ENCODE results near the gene DKC1. TPM values are rescaled to one million over a fixed set of nuclear protein-coding genes. Genes with fewer than 3 reads are reported as not detected.

Gene DKC1
- total and polyA plus RNA-seq, 2 experiments from 2014 or later = 27.8 to 38.9 TPM

DNA sequence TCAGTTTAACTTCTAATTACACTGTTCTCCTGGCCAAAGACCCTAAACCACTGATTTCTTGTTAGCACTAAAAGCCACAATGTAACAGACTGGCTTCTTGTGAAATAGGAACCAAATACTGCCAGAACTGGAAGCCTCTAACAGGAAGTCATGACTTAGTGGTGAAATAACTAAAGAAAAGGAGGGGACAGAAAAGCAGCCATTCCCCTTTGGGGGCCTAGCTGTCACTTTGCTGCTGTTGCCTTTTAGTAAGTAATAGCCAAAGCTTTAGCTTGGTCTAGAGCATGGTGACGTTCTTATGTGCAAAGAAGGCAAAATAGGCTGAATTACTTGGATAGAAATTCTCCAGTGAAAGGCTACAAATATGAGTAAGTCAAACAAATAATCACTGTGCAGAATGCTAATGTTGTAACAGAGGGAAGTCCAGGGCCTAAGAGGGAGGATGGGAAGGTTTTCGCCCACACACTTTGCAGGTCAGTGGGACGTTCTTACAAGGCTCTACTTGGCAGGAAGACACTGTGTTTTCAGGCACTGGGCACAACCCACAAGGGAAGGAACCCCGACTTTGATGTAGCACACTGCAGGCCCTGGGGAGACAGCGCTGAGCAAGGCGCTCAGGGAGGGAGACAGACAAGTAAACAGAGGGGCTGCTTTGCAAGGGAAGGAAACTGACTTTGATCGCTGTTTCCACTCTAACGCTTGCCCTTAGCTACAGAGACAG, 28.4 kb upstream of the DKC1 start:
- H3K9me3 ChIP-seq (ENCODE audit: low read depth) = no peaks in the 10 kb centered on the region
- 65% methylated on average over 8 of the region's 8 CpGs for WGBS (ENCODE audit: low lambda C conversion rate, missing lambda C conversion rate)
- no peak overlapping the region for H3K4me2 ChIP-seq
- H3K9me2 ChIP-seq (replicated peaks; ENCODE audit: insufficient read depth) = no peaks in the 10 kb centered on the region
- no peak overlapping the region for H3K4me3 ChIP-seq
- no peaks in the 10 kb centered on the region for H4K20me1 ChIP-seq (ENCODE audit: insufficient read depth, poor library complexity, severe bottlenecking)
- TF ChIP-seq EZH2phosphoT487 (IDR thresholded peaks at IDR 0.05; ENCODE audit: low read depth, severe bottlenecking, unreplicated experiment) (no peak), EZH2 (IDR thresholded peaks at IDR 0.05; ENCODE audit: borderline replicate concordance) (no peak)
- TF ChIP-seq, protein P1, sequence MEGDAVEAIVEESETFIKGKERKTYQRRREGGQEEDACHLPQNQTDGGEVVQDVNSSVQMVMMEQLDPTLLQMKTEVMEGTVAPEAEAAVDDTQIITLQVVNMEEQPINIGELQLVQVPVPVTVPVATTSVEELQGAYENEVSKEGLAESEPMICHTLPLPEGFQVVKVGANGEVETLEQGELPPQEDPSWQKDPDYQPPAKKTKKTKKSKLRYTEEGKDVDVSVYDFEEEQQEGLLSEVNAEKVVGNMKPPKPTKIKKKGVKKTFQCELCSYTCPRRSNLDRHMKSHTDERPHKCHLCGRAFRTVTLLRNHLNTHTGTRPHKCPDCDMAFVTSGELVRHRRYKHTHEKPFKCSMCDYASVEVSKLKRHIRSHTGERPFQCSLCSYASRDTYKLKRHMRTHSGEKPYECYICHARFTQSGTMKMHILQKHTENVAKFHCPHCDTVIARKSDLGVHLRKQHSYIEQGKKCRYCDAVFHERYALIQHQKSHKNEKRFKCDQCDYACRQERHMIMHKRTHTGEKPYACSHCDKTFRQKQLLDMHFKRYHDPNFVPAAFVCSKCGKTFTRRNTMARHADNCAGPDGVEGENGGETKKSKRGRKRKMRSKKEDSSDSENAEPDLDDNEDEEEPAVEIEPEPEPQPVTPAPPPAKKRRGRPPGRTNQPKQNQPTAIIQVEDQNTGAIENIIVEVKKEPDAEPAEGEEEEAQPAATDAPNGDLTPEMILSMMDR (IDR thresholded peaks at IDR 0.05; ENCODE audit: poor library complexity) = no peak
- peaks cover 8% of the 10 kb centered on the region for H3K4me1 ChIP-seq (ENCODE audit: insufficient read depth)
- DNase-seq (ENCODE audit: low spot score) = no peak
- H3K36me3 ChIP-seq (replicated peaks; ENCODE audit: insufficient read depth, low read depth) = no peaks in the 10 kb centered on the region
- peak overlapping the region; percentile 65 for H3K27ac ChIP-seq
- no peak overlapping the region for H2AFZ ChIP-seq
- no peaks in the 10 kb centered on the region for H3K27me3 ChIP-seq
- H3K79me2 ChIP-seq = no peaks in the 10 kb centered on the region

- H3K27ac ChIP-seq = peak overlapping the region; percentile 74
- H3K9me3 ChIP-seq (ENCODE audit: low read depth) = no peaks in the 10 kb centered on the region
- 76% methylated on average over 7 of the region's 7 CpGs for WGBS (ENCODE audit: low lambda C conversion rate, missing lambda C conversion rate)
- no peaks in the 10 kb centered on the region for H3K36me3 ChIP-seq (replicated peaks; ENCODE audit: insufficient read depth, low read depth)
- H3K79me2 ChIP-seq = no peaks in the 10 kb centered on the region
- peak; percentile 38 for DNase-seq (ENCODE audit: low spot score)
- no peak overlapping the region for H2AFZ ChIP-seq
- no peaks in the 10 kb centered on the region for H3K27me3 ChIP-seq
- H4K20me1 ChIP-seq (ENCODE audit: insufficient read depth, poor library complexity, severe bottlenecking) = no peaks in the 10 kb centered on the region
- H3K9me2 ChIP-seq (replicated peaks; ENCODE audit: insufficient read depth) = no peaks in the 10 kb centered on the region
- no peak overlapping the region for H3K4me2 ChIP-seq
- no peak for TF ChIP-seq EZH2phosphoT487 (IDR thresholded peaks at IDR 0.05; ENCODE audit: low read depth, severe bottlenecking, unreplicated experiment)
- TF ChIP-seq, protein P1 (IDR thresholded peaks at IDR 0.05; ENCODE audit: poor library complexity) = no peak
- no peak for TF ChIP-seq EZH2 (IDR thresholded peaks at IDR 0.05; ENCODE audit: borderline replicate concordance)
- peaks cover 3% of the 10 kb centered on the region for H3K4me1 ChIP-seq (ENCODE audit: insufficient read depth)
- H3K4me3 ChIP-seq = no peak overlapping the region
Observed at GRCh38 chrX:154735695-154736393, 26.8 kb upstream of the DKC1 start.

DNA sequence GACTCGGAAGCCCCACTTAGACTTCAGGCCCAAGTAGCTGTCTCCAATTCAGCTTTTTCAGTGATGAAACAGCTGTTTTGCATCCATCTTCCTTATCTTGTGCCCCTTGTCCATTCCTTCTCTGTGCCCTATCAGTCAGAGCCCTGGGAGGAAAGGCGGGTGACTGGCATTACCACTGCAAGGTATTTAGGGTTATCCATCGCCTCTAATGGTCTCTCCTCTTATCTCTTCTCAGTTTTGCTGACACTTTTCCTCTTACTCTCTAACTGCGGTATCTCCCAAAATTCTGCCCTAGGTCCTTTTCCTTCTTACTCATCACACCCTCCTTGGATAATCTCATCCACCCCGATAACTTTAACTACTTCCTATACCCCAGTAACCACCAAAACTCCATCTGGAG, 25.5 kb upstream of the DKC1 start:
- Histone ChIP-seq H4K20me1 (ENCODE audit: insufficient read depth, poor library complexity, severe bottlenecking) (no peaks in the 10 kb centered on the region), H2AFZ (no peak overlapping the region), H3K79me2 (no peaks in the 10 kb centered on the region), H3K36me3 (replicated peaks; ENCODE audit: insufficient read depth, low read depth) (no peaks in the 10 kb centered on the region), H3K9me2 (replicated peaks; ENCODE audit: insufficient read depth) (no peaks in the 10 kb centered on the region), H3K4me1 (ENCODE audit: insufficient read depth) (peaks cover 3% of the 10 kb centered on the region), H3K4me3 (no peak overlapping the region), H3K27ac (peak overlapping the region; percentile 65), H3K27me3 (no peaks in the 10 kb centered on the region), H3K9me3 (ENCODE audit: low read depth) (no peaks in the 10 kb centered on the region), H3K4me2 (no peak overlapping the region)
- no peak for TF ChIP-seq EZH2phosphoT487 (IDR thresholded peaks at IDR 0.05; ENCODE audit: low read depth, severe bottlenecking, unreplicated experiment)
- TF ChIP-seq, protein P1 (IDR thresholded peaks at IDR 0.05; ENCODE audit: poor library complexity) = no peak
- WGBS (ENCODE audit: low lambda C conversion rate, missing lambda C conversion rate) = 90% methylated on average over 5 of the region's 5 CpGs
- DNase-seq (ENCODE audit: low spot score) = no peak

Data from hepatocyte (in vitro differentiated cells).